Measurements from ENCODE around the gene HDAC5.
"Not testable (repeated sequence)": the region's sequence is repeated elsewhere in the genome, so short reads cannot be mapped to it uniquely, and the experiment has no call there.

The HDAC5 gene

DNA sequence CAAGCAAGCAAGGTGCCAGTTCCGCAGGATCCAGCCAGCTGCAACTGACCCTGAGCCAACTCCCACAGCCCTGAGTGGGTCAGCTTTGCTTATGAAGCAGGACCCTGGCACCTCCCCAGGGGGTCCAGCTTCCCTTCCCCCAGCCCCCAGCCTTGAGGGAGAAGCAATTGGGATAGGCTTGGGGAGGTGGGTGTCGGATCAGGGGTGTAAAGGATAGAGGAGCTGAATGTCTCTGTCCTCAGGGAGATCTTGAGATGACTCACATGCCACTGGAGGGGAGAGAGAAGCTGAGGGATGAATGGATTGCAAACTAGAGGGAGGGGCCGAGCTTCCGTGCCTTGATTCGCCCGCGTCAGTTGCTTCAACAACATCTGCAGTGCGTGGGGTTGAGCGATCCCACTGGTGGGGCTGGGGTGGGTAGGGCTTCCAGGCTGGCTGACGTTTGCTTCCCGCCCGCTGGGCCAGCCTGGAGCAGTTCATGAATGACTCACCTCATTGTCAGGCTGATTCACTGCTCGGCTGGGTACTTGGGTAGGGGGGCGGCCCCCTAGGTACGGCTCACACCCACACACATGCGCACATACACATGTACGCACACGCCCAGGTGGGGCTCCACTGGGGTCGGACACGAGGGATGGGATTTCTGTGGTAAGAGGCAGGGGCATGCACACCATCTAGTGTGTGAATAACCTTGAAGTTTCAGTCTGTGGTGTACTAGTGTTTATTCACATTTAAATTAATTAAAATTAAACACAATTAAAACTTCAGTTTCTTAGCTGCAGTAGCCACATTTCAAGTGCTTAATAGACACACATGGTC lies 14.7 kb upstream of the HDAC5 start:
- DNase-seq (ENCODE audit: low read depth, low spot score) = peak; percentile 77
- Histone ChIP-seq H3K36me3 (ENCODE audit: insufficient read depth, low read length) (no peaks in the 10 kb centered on the region), H3K9ac (ENCODE audit: insufficient read length) (peak overlapping the region; percentile 35), H3K9me3 (ENCODE audit: low read depth, low read length) (no peaks in the 10 kb centered on the region), H3K4me3 (peak overlapping the region; percentile 51), H3K27ac (peak overlapping the region; percentile 88)
- TF ChIP-seq POLR2AphosphoS5 (IDR thresholded peaks at IDR 0.05; ENCODE audit: borderline replicate concordance, low read depth, low read length) (no peak), FOXP2 (optimal IDR thresholded peaks at IDR 0.05; ENCODE audit: control extremely low read depth, extremely low read length, insufficient read depth) (no peak), EZH2 (IDR thresholded peaks at IDR 0.05) (no peak)

DNA sequence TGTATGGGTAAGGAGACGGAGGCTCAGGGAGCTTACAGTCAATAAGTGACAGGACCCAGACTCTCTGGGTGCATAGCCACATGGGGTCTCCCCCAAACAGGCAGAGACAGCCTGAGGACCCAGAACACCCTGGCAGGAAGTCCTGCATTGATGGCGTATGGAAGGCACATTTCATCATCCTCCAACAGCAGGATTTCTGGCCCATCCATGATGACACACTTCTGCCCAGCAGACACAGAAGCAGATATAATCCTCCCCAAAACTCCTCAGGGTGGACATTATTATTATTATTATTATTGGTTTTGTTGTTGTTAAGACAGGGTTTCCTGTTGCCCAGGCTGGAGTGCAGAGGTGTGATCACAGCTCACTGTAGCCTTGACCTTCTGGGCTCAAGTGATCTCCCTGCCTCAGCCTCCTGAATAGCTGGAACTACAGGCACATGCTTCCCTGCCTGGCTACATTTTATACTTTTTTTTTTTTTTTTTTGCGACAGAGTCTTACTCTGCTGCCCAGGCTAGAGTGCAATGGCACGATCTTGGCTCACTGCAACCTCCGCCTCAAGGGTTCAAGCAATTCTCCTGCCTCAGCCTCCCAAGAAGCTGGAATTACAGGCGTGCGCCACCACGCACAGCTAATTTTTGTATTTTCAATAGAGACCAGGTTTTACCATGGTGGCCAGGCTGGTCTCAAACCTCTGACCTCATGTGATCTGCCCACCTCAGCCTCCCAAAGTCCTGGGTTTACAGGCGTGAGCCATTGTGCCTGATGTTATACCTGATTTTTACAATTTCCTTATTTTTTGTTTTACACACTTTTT lies 11.5 kb upstream of the HDAC5 start:
- Histone ChIP-seq H3K9ac (ENCODE audit: insufficient read length) (no peak overlapping the region), H3K27ac (0 out of 2 replicates have a peak overlapping the region, but pooled peaks have one; percentile 16), H3K36me3 (ENCODE audit: insufficient read depth, low read length) (no peaks in the 10 kb centered on the region), H3K4me3 (no peak overlapping the region), H3K9me3 (ENCODE audit: low read depth, low read length) (no peaks in the 10 kb centered on the region)
- TF ChIP-seq POLR2AphosphoS5 (IDR thresholded peaks at IDR 0.05; ENCODE audit: borderline replicate concordance, low read depth, low read length) (no peak), FOXP2 (optimal IDR thresholded peaks at IDR 0.05; ENCODE audit: control extremely low read depth, extremely low read length, insufficient read depth) (no peak), EZH2 (IDR thresholded peaks at IDR 0.05) (no peak)
- DNase-seq (ENCODE audit: low read depth, low spot score) = no peak

DNA sequence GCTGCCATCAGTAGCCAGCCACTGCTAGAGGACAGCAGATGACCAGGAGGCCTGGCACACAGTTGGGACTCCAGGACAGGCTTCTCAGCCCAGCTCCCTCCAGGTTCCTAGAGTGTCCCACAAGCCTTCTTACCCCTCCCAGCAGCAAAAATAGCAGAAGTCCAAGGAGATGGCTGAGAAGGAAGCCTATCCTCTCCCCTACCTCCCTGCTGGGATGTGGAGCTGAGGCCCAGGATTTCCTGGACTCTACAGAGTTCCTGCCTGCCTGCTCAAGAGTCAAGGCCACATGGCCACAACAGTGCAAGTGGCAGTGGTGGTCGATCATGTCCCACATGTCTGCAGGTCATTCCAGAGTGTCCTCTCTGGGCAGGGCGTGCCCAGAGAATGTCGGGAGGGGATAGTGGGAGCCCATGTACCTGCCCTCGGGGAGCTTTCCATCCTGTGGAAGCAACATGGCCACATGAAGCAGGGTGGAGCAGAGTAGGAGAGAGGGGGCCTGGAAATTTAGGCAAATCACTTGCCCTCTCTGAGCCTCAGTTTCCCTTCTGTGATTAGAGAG lies 10.6 kb upstream of the HDAC5 start:
- TF ChIP-seq FOXP2 (optimal IDR thresholded peaks at IDR 0.05; ENCODE audit: control extremely low read depth, extremely low read length, insufficient read depth) = no peak
- no peak for TF ChIP-seq POLR2AphosphoS5 (IDR thresholded peaks at IDR 0.05; ENCODE audit: borderline replicate concordance, low read depth, low read length)
- TF ChIP-seq EZH2 (IDR thresholded peaks at IDR 0.05) = no peak
- Histone ChIP-seq H3K9me3 (ENCODE audit: low read depth, low read length) (no peaks in the 10 kb centered on the region), H3K27ac (no peak overlapping the region), H3K36me3 (ENCODE audit: insufficient read depth, low read length) (no peaks in the 10 kb centered on the region), H3K9ac (ENCODE audit: insufficient read length) (no peak overlapping the region), H3K4me3 (no peak overlapping the region)
- DNase-seq (ENCODE audit: low read depth, low spot score) = no peak

DNA sequence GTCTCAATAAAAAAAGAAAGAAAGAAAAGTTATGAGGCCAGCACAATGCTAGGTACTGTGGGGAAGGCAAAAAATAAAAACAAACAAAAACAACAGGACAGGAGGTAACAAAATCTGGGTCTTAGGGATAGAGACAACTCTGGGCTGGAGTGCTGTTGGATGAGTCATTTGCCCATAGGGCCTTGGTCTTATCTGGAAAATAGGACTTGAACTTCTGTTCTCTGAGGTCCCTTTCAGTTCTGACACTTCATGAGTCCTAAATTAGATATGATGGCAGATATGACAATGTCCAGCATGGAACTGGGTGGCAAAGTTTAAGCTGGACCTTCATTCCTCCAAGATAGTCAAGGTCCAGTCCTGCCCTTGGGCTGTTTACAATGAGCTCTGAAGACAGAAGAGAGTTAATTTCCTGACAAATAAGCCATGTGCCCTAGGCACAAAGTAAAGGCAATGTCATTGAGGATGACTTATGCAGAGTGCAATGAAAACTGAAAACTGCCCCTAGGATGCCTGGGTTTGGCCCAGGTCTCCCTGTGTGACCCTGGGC lies 8.9 kb upstream of the HDAC5 start:
- TF ChIP-seq FOXP2 (optimal IDR thresholded peaks at IDR 0.05; ENCODE audit: control extremely low read depth, extremely low read length, insufficient read depth) = no peak
- no peak for TF ChIP-seq EZH2 (IDR thresholded peaks at IDR 0.05)
- no peak for TF ChIP-seq POLR2AphosphoS5 (IDR thresholded peaks at IDR 0.05; ENCODE audit: borderline replicate concordance, low read depth, low read length)
- Histone ChIP-seq H3K36me3 (ENCODE audit: insufficient read depth, low read length) (no peaks in the 10 kb centered on the region), H3K9ac (ENCODE audit: insufficient read length) (no peak overlapping the region), H3K4me3 (no peak overlapping the region), H3K9me3 (ENCODE audit: low read depth, low read length) (no peaks in the 10 kb centered on the region), H3K27ac (no peak overlapping the region)
- no peak for DNase-seq (ENCODE audit: low read depth, low spot score)

DNA sequence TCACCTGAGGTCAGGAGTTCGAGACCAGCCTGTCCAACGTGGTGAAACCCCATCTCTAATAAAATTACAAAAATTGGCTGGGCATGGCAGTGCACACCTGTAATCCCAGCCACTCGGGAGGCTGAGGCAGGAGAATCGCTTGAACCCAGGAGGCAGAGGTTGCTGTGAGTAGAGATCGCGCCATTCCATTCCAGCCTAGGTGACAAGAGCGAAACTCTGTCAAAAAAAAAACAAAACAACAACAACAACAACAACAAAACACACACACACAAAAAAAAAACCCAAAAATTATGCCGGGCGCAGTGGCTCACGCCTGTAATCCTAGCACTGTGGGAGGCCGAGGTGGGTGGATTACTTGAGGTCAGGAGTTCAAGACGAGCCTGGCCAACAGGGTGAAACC lies 7.9 kb upstream of the HDAC5 start:
- not testable (repeated sequence) for H3K9me3 ChIP-seq (ENCODE audit: low read depth, low read length); H3K4me3 ChIP-seq; DNase-seq (ENCODE audit: low read depth, low spot score); H3K9ac ChIP-seq (ENCODE audit: insufficient read length); H3K27ac ChIP-seq; H3K36me3 ChIP-seq (ENCODE audit: insufficient read depth, low read length)

DNA sequence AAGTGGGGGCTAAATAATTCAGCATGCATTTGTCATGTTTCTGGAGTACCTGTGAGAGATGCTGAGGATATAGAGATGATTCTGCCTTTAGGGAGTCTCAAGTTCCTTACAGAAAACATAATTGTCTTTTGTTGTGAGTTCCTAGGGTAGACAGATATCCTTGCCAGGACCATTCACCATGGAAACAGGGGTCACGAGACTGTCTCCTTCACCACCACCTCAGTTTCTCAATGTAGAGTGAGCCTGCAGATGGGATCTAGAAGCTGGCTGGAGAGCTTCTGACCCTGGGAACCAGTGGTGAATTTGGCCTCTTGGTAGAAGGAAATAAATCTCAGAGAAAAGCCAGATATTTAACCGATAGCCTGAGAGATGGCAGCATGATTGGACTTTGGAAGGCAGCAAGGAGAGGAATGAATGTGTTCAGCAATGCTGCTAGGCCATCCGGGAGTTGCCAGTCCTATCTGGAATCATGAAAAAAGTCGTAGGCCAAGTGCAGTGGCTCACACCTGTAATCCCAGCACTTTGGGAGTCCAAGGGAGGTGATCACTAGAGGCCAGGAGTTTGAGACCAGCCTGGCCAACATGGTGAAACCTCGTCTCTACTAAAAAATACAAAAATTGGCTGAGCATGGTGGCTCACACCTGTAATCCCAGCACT lies 7.4 kb upstream of the HDAC5 start:
- Histone ChIP-seq H3K4me3 (no peak overlapping the region), H3K27ac (no peak overlapping the region), H3K9ac (ENCODE audit: insufficient read length) (no peak overlapping the region), H3K36me3 (ENCODE audit: insufficient read depth, low read length) (no peaks in the 10 kb centered on the region), H3K9me3 (ENCODE audit: low read depth, low read length) (no peaks in the 10 kb centered on the region)
- DNase-seq (ENCODE audit: low read depth, low spot score) = no peak
- TF ChIP-seq FOXP2 (optimal IDR thresholded peaks at IDR 0.05; ENCODE audit: control extremely low read depth, extremely low read length, insufficient read depth) (no peak), POLR2AphosphoS5 (IDR thresholded peaks at IDR 0.05; ENCODE audit: borderline replicate concordance, low read depth, low read length) (no peak), EZH2 (IDR thresholded peaks at IDR 0.05) (no peak)

DNA sequence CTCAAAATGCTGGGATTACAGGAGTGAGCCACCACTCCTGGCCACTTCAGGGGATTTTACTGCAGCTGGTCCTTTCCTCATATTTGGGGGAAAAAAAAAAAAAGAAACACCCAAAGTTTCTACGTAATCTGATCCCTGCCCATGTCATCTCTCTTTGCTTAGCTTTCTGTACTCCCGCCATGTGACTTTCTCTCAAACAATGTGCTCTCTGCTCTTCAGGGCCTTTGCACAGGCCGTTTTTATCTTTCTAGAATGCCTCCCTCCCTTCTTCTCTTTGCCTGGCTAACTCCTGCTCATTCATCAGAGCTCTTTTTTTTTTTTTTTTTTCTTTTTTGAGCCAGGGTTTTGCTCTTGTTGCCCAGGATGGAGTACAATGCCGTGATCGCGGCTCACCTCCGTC lies 4.9 kb upstream of the HDAC5 start:
- H3K36me3 ChIP-seq (ENCODE audit: insufficient read depth, low read length) = no peaks in the 10 kb centered on the region
- H3K27ac ChIP-seq = no peak overlapping the region
- no peak overlapping the region for H3K9ac ChIP-seq (ENCODE audit: insufficient read length)
- H3K9me3 ChIP-seq (ENCODE audit: low read depth, low read length) = no peaks in the 10 kb centered on the region
- no peak for TF ChIP-seq FOXP2 (optimal IDR thresholded peaks at IDR 0.05; ENCODE audit: control extremely low read depth, extremely low read length, insufficient read depth)
- TF ChIP-seq EZH2 (IDR thresholded peaks at IDR 0.05) = no peak
- no peak for TF ChIP-seq POLR2AphosphoS5 (IDR thresholded peaks at IDR 0.05; ENCODE audit: borderline replicate concordance, low read depth, low read length)
- DNase-seq (ENCODE audit: low read depth, low spot score) = no peak
- no peak overlapping the region for H3K4me3 ChIP-seq

DNA sequence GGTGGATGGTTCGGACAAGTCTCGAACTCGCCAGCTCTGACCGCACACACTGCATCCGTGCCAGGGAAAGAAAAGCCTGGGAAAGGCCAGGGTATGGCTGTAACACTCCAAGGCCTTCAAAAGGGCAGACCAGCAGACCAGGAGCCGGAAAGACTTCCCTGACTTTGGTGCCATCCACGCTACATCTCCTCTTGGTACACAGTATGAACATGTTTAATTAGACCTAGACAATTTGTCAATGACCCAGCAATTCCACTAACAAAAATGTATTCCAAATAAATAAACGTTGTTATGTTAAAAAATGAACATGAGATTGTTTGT lies 637 bp upstream of the HDAC5 start:
- Histone ChIP-seq H3K9me3 (ENCODE audit: low read depth, low read length) (no peaks in the 10 kb centered on the region), H3K36me3 (ENCODE audit: insufficient read depth, low read length) (no peaks in the 10 kb centered on the region), H3K4me3 (peak overlapping the region; percentile 97), H3K9ac (ENCODE audit: insufficient read length) (peak overlapping the region; percentile 92), H3K27ac (peak overlapping the region; percentile 89)
- DNase-seq (ENCODE audit: low read depth, low spot score) = no peak
- TF ChIP-seq POLR2AphosphoS5 (IDR thresholded peaks at IDR 0.05; ENCODE audit: borderline replicate concordance, low read depth, low read length) (no peak), EZH2 (IDR thresholded peaks at IDR 0.05) (no peak), FOXP2 (optimal IDR thresholded peaks at IDR 0.05; ENCODE audit: control extremely low read depth, extremely low read length, insufficient read depth) (no peak)
